ENCODE measurements around the gene TMEM131. TPM values are rescaled to one million over a fixed set of nuclear protein-coding genes. Genes with fewer than 3 reads are reported as not detected.

Gene TMEM131
- total and polyA plus RNA-seq, 10 of the 15 experiments (the other 5 are each of a cell fraction or from before 2014, with no cell fraction given), result 6.0 to 48.2 (median 23.2) TPM

GRCh38 chr2:97908208-97908676, 87.5 kb downstream of the TMEM131 start (continued):
- TF ChIP-seq PRDM15 (CRISPR knock-in tag; IDR thresholded peaks at IDR 0.05), result no peak
- TF ChIP-seq MLLT1 (IDR thresholded peaks at IDR 0.05), result peak; percentile 81
- no peak for TF ChIP-seq IRF4 (IDR thresholded peaks at IDR 0.05; ENCODE audit: low read depth, low read length)
- no peak for TF ChIP-seq ZSCAN29 (IDR thresholded peaks at IDR 0.05)
- TF ChIP-seq NRF1 (conservative IDR thresholded peaks at IDR 0.05; ENCODE audit: low read depth, low read length), result no peak
- TF ChIP-seq CHD1 (IDR thresholded peaks at IDR 0.05; ENCODE audit: low read depth, low read length), result no peak
- TF ChIP-seq CREM (IDR thresholded peaks at IDR 0.05; ENCODE audit: low read depth), result no peak
- no peak for TF ChIP-seq STAT1 (conservative IDR thresholded peaks at IDR 0.05)
- no peak for TF ChIP-seq CTCF (IDR thresholded peaks at IDR 0.05 in 2 of 3, conservative IDR thresholded peaks at IDR 0.05 in 1 of 3; ENCODE audit: control insufficient read depth in 2 of 3, extremely low read depth in 1 of 3, insufficient read depth in 1 of 3, low read depth in 3 of 3, low read length in 3 of 3)
- peak; percentile 75 for TF ChIP-seq CUX1 (IDR thresholded peaks at IDR 0.05; ENCODE audit: insufficient replicate concordance, low read depth, low read length)
- no peak for TF ChIP-seq ZNF274 (IDR thresholded peaks at IDR 0.05; ENCODE audit: insufficient read depth, insufficient read length)
- TF ChIP-seq RB1 (IDR thresholded peaks at IDR 0.05; ENCODE audit: borderline replicate concordance), result no peak
- TF ChIP-seq SIX5 (IDR thresholded peaks at IDR 0.05; ENCODE audit: low read depth, low read length, severe bottlenecking), result no peak
- no peak for TF ChIP-seq CEBPZ (IDR thresholded peaks at IDR 0.05; ENCODE audit: low read depth, low read length)

Data from GM12878 (cell line).